HPDE6-E6E7 (cell line): ENCODE data around the gene PRCP.
A peak's percentile ranks its signal among the peaks of the same experiment; 100 is the strongest.
"Not testable (repeated sequence)": the region's sequence is repeated elsewhere in the genome, so short reads cannot be mapped to it uniquely, and the experiment has no call there.

Experiments
- DNase-seq: peaks from one replicate; pipeline ENCODE4 v3.0.0; 2011; ENCODE audit warnings: missing footprints; ENCODE audit errors: extremely low spot score

Gene PRCP

GRCh38 chr11:82872377-82873150, 27.7 kb downstream of the PRCP start:
- no peak for DNase-seq

- no peak for DNase-seq
These were observed 28.6 kb downstream of the PRCP start for GRCh38 chr11:82871646-82872045.

- no peak for DNase-seq
These were observed 30.6 kb downstream of the PRCP start for GRCh38 chr11:82869657-82870056.

- DNase-seq: no peak
These were observed 32.6 kb downstream of the PRCP start for GRCh38 chr11:82867495-82868082.

- no peak for DNase-seq
These were observed 34.4 kb downstream of the PRCP start for GRCh38 chr11:82865841-82866240.

- peak; percentile 64 for DNase-seq
These were observed 36.0 kb downstream of the PRCP start for GRCh38 chr11:82864268-82864667.

GRCh38 chr11:82863209-82863608, 37.0 kb downstream of the PRCP start:
- no peak for DNase-seq

GRCh38 chr11:82862379-82862778, 37.9 kb downstream of the PRCP start:
- no peak for DNase-seq

- no peak for DNase-seq
These were observed 40.5 kb downstream of the PRCP start for GRCh38 chr11:82859750-82860149.

- no peak for DNase-seq
These were observed 41.6 kb downstream of the PRCP start for GRCh38 chr11:82858556-82859091.

GRCh38 chr11:82858133-82858532, 42.1 kb downstream of the PRCP start:
- no peak for DNase-seq

GRCh38 chr11:82857145-82857544, 43.1 kb downstream of the PRCP start:
- no peak for DNase-seq

GRCh38 chr11:82855616-82856015, 44.6 kb downstream of the PRCP start:
- DNase-seq: no peak

GRCh38 chr11:82854916-82855315, 45.3 kb downstream of the PRCP start:
- not testable (repeated sequence) for DNase-seq

GRCh38 chr11:82854242-82854641, 46.0 kb downstream of the PRCP start:
- DNase-seq: no peak

GRCh38 chr11:82848829-82849228, 51.4 kb downstream of the PRCP start:
- DNase-seq: no peak

GRCh38 chr11:82845356-82846353, 54.6 kb downstream of the PRCP start:
- no peak for DNase-seq

GRCh38 chr11:82843057-82843795, 57.0 kb downstream of the PRCP start:
- no peak for DNase-seq

GRCh38 chr11:82842019-82842418, 58.2 kb downstream of the PRCP start:
- DNase-seq: no peak

- DNase-seq: no peak
These were observed 62.6 kb downstream of the PRCP start for GRCh38 chr11:82837650-82838049.

- DNase-seq: no peak
These were observed 67.2 kb downstream of the PRCP start for GRCh38 chr11:82832983-82833382.
